SK-N-SH (cell line): ENCODE results near the gene NCAPD3.
A peak's percentile ranks its signal among the peaks of the same experiment; 100 is the strongest.

ENCODE experiments used
- CTCF ChIP-seq: fragments of 200-600 bp; sonication (generic); IDR thresholded peaks from 2 replicates; pipeline ENCODE4 v1.6.1; 2017; ENCODE audit warnings: antibody characterized with exemption, mild to moderate bottlenecking, moderate library complexity
- EP300 ChIP-seq, 2 experiments: IDR thresholded peaks; 2 replicates each; pipeline versions ENCODE4 v1.4.0 to v1.6.1; 2012; ENCODE audit warnings: borderline replicate concordance in 1 of 2, low read depth in 1 of 2, low read length in 1 of 2
- EZH2phosphoT487 ChIP-seq: fragments of 200-600 bp; sonication (generic); IDR thresholded peaks from 2 replicates; pipeline ENCODE4 v1.6.1; 2017; ENCODE audit warnings: low read depth, mixed run types, mild to moderate bottlenecking, antibody characterized with exemption, moderate library complexity, borderline replicate concordance
- FOXM1 ChIP-seq: IDR thresholded peaks from 2 replicates; pipeline ENCODE4 v1.4.0; 2012; ENCODE audit warnings: low read depth, mild to moderate bottlenecking
- JUND ChIP-seq: IDR thresholded peaks from 2 replicates; pipeline ENCODE4 v1.4.0; 2012
- MEF2A ChIP-seq: IDR thresholded peaks from 2 replicates; pipeline ENCODE4 v1.4.0; 2012; ENCODE audit warnings: low read depth, borderline replicate concordance
- MXI1 ChIP-seq: IDR thresholded peaks from 2 replicates; pipeline ENCODE4 v1.6.1; 2012; ENCODE audit warnings: mild to moderate bottlenecking, low read depth, low read length, improper control_type of control experiment
- RAD21 ChIP-seq: IDR thresholded peaks from 2 replicates; pipeline ENCODE4 v1.6.1; 2012; ENCODE audit warnings: mild to moderate bottlenecking, low read length
- RCOR1 ChIP-seq: fragments of 150-350 bp; IDR thresholded peaks from 2 replicates; pipeline ENCODE4 v1.6.1; 2017; ENCODE audit warnings: antibody characterized with exemption, low read length
- REST ChIP-seq: IDR thresholded peaks from 2 replicates; pipeline ENCODE4 v1.6.1; 2012; ENCODE audit warnings: mild to moderate bottlenecking, low read depth, low read length, moderate library complexity
- USF1 ChIP-seq: IDR thresholded peaks from 2 replicates; pipeline ENCODE4 v1.4.0; 2012; ENCODE audit warnings: low read depth, borderline replicate concordance
- YY1 ChIP-seq: IDR thresholded peaks from 2 replicates; pipeline ENCODE4 v1.4.0; 2012; ENCODE audit warnings: low read depth, mild to moderate bottlenecking

GRCh38 chr11:134236834-134237556 lies 13.2 kb upstream of the NCAPD3 start:
- TF ChIP-seq FOXM1 (no peak), USF1 (no peak), JUND (peak; percentile 75), CTCF (no peak; the same call in 1 of the 2 replicates), EP300 (IDR thresholded peaks at IDR 0.05; ENCODE audit: borderline replicate concordance in 1 of 2, low read depth in 1 of 2, low read length in 1 of 2) (no peak; a peak in 1 of 4 replicates), RCOR1 (no peak), REST (no peak), MXI1 (no peak), MEF2A (no peak), RAD21 (no peak), YY1 (no peak), EZH2phosphoT487 (no peak)
